IPS-18c (cell line): Measurements from ENCODE around the gene SIK3.
"Not testable (repeated sequence)": the region's sequence is repeated elsewhere in the genome, so short reads cannot be mapped to it uniquely, and the experiment has no call there.

Experiments
- H3K4me3 ChIP-seq: 2 replicates; pipeline ENCODE4 v1.7.0; 2013; ENCODE audit warnings: low read depth, mild to moderate bottlenecking, low read length, moderate library complexity; ENCODE audit not compliant: insufficient read depth
- H3K9me3 ChIP-seq: one replicate; pipeline ENCODE4 v1.6.1; 2013; ENCODE audit warnings: mild to moderate bottlenecking, low read length, moderate library complexity; ENCODE audit not compliant: control insufficient read depth, insufficient read depth

The SIK3 gene

DNA sequence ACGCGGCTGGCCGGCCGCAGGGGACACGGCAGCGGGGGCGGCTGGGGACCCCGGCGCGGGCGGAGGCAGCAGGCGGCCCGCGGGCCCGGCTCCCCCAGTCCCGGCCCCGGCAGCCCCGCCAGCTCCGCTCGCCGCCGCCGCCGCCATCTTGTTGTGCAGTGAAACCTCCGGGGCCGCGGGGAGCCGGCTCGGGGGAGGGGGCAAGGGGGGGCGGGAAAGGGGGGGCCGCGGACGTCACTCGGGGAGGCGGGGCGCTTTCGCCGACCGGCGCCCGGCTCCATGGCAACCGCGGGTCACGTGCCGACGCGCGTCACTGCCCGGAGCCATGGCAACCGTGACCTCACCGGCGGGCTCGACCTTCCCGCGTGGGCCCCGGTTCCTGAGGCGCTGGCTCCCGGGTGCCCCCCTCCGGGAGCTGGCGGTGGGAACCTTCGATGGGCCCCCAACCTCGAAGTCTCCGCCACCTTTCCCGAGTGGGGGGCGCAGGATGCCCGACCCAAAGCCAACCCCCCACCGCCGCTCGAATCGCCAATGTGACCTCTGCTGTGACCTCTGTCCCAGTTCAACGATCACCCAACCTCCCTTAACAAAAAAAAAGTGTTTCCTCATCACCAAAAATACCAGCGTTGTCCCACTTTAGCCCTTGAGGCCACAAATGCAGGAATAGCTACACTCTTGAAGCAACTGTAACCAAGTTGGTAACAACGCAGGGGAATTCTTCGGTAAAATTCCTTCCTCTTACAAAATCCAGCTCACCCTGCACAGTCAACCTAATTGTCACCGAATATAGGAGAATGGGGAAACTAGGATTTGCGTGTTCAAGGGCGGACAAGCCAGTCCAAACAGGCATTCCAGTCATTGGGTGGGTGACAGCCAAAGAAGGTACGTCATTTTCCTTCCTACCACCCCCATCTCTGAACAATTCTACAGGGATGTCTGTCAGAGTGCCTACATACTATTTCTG lies at the start of gene SIK3:
TSS of gene SIK3 (minus strand) at position 160 of the 964 bp plus-strand sequence. CDS start at position 147, 13 bp downstream.
- Histone ChIP-seq H3K4me3 (peak within 1 kb of the TSS; percentile 79), H3K9me3 (no peaks in the 10 kb centered on the region)

DNA sequence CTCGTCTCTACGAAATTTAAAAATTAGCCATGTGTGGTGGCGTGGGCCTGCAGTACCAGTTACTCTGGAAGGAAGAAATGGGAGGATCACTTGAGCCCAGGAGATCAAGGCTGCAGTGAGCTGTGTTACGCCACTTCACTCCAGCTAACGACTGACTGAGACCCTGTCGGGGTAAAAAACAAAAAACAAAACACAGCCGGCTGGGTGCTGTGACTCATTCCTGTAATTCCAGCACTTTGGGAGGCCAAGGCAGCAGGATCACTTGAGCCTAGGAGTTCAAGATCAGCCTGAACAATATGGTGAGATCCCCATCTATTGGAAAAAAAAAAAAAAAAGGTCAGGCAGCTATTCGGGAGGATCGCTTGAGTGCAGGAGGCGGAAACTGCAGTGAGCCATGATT lies 48.3 kb upstream of the SIK3 start:
- H3K9me3 ChIP-seq = no peaks in the 10 kb centered on the region
- no peak overlapping the region for H3K4me3 ChIP-seq

DNA sequence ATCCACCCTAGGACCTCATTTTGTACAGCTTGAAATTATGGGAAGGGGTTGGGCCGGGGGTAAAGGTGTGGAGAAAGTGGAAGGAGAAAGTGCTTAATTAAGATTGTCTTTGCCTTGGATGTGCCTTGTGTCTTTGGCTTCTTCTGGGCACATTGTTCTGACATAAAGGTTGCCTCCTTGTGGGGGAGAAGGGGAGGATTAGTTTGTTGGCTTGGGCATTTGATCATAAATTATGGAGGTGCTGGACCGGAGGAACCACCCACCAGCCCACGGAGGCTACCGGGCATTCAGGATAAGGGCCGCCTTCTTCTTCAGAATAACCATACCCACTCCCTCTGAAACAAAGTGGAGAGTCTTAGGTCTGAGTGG lies 47.1 kb upstream of the SIK3 start:
- peak overlapping the region; percentile 95 for H3K4me3 ChIP-seq

DNA sequence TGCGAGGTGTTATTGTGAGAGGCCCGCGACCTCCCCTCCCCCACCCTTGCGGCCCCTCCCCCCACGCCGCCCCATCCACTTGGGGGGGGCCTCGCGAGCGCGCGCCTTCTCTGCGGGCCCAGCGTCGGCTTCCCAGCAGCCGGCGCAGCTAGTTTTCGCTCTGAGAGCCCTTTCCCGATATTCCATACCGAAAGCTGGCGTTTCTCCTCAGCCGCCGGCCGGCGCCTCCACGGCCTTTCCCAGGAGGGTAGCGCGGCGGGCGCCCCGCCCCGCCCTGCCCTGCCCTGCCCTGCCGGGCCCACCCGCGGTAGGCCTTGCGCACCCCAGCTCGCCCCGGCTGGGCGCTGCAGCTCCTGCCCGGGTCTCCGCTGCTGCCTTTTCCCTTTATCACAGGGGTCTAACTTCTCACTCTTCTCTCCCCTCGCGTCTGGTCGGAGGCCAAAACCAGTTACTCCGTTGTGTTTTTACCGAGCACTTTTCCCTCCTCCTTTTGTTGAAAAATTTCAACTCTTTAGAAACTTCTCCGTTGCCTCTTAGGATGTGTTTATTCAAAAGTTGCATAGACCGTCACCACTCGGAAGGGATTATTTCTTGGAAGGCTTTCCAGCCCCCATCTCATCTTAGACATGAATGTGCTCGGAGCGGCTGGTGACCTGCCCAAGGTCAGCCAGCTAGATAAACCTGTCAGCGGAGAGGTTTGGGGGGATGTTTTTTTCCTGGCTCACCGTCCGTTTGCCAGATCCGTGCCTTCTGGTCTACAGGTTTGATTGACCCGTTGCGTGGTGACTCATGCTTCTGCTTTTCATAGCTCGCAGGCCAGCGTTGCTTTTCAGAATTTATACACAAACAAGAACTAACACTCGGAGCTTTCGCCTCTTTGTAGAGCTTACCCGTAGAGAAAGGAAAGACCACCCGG lies 46.5 kb upstream of the SIK3 start:
- Histone ChIP-seq H3K9me3 (no peaks in the 10 kb centered on the region), H3K4me3 (peak overlapping the region; percentile 95)

More for the DNA sequence above, 47.1 kb upstream of the SIK3 start:
- no peaks in the 10 kb centered on the region for H3K9me3 ChIP-seq

DNA sequence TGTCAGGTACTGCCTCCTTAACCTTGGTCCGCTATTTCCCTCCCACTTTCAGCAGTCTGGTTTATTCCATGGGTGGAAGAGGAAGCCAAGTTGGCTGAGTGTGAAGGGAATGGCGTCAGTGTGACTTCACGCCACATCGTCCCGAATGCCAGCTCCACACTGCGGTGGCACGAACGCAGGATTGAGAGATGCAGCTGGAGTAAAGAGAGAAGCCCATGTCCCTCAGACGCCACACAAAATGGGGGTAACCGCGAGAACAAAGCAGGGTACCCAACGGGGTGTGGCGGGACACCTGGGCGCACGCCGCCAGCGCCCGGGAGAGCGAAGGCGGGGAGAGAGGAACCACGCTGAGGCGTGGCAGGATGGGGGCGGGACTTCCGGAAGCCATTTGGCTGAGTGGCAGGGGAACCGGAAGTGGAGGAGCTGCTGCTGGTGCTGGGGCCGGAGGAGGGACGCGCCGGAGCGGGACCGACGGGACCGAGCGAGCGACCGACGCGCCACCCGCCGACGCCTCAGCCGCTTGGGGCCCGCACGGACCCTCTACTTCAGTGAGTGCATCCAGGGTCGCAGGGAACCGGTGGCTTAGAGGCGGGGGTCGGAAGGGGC lies 45.7 kb upstream of the SIK3 start, which contains the start of gene PAFAH1B2:
TSS of gene PAFAH1B2 (plus strand) at position 417 of the 606 bp plus-strand sequence. CDS start 8,161 bp downstream, outside the sequence.
- Histone ChIP-seq H3K4me3 (peak within 1 kb of the TSS; percentile 95), H3K9me3 (no peaks in the 10 kb centered on the region)

DNA sequence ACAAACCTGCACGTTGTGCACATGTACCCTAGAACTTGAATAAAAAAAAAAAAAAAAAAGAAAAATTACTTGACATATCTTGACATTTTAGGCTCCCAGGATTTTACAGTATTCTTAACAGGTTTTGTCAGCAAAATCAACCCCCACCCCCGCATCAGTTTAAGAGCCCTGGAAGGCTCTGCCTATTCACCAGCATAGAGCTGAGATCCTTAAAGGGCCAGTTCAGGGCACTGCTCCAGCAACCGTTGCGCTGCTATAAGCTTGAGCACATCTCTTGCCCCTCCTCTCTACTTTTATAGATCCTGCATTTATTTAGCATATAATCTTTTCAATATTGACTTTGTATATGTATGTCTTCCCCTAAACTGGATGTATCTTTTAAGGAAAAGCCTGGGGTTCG lies 45.2 kb upstream of the SIK3 start:
- Histone ChIP-seq H3K9me3 (no peaks in the 10 kb centered on the region), H3K4me3 (peak overlapping the region; percentile 95)

DNA sequence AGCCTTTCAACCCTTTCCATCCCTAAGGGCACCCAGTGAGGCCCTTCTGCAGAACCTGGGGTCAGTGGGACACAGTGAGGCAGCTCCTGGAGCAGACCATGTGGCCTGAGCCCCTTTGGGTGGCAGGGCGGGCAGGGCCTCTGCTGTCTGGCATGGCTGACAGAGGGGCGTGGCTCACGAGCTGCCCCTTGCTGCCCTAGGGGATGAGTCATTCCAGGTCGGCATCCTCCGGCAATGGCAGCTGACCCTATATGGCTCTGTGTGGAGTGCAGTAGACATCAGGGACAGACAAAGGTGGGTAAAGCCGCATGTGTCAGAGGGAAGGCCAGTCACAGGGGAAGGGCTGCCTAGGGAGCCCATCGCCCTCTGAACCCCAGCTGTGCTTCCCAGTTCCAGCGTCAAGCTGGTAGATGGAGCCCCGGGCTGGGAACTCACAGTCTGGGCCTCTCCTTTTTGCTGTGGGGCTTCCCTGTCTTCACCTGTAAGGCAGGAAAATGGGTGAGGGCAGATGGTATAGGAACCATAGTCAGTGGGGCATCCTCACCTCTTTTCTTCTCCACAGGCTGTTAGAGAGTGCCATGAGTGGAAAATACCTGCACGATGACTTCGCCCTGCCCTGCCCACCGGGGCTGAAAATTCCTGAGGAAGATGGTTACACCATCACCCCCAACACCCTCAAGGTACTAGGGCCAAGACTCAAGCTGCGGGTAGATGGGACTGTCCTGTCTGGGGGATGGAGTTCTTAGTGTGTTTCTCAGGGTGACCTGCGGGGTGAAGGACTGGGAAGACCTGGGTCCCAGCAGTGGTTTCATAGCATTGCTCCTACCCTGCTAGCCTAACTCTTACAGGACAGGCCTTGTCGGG lies 39.2 kb upstream of the SIK3 start:
- not testable (repeated sequence) for H3K4me3 ChIP-seq, H3K9me3 ChIP-seq

DNA sequence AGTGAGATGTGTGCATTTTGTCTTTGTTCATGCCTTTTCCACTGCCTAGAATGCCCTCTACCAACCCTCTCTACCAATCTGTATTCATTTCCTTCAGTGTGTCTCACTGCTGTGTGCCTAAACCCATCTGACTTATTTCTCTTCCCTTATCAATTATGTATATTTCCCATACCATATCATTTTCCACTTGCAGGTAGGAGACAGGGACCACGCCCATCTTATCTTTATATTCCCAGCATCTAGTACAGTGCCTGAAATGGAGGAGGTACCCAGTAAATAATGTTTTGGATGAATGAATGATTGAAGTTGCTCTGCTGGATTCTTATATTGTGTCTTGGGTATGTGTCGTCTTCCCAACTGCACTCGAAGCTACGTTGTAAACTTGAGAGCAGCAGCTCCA lies 36.8 kb upstream of the SIK3 start:
- not testable (repeated sequence) for H3K9me3 ChIP-seq

DNA sequence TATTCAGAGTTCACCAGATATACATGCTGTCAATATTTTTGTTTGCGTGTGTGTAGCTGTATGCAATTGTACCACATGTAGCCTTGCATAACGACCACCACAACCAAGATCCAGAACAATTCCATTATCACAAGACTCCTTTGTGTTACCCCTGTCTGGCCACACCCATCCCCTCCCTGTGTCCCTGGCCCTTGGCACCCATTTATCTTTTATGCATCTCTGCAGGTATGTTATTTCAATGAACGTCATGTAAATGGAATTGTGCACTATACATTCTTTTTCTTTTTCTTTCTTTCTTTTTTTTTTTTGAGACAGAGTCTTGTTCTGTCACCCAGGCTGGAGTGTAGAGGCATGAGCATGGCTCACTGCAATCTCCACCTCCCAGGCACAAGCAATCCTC lies 36.2 kb upstream of the SIK3 start:
- H3K4me3 ChIP-seq = no peak overlapping the region
- H3K9me3 ChIP-seq = no peaks in the 10 kb centered on the region

More for the DNA sequence above, 36.8 kb upstream of the SIK3 start:
- not testable (repeated sequence) for H3K4me3 ChIP-seq

DNA sequence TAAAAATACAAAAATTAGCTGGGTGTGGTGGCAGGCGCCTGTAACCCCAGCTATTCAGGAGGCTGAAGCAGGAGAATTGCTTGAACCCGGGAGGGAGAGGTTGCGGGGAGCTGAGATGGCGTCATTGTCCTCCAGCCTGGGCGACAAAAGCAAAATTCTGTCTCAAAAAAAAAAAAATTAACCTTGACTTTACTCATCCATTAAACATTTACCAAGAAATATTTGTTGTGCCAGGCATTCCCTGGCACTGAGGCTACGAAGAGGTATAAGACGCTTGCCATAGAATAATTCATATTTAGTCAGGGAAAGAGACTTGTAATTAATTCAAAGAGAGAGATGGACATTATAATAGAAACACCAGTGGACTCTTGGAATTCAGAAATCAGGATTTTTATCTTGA lies 32.7 kb upstream of the SIK3 start:
- no peak overlapping the region for H3K4me3 ChIP-seq

DNA sequence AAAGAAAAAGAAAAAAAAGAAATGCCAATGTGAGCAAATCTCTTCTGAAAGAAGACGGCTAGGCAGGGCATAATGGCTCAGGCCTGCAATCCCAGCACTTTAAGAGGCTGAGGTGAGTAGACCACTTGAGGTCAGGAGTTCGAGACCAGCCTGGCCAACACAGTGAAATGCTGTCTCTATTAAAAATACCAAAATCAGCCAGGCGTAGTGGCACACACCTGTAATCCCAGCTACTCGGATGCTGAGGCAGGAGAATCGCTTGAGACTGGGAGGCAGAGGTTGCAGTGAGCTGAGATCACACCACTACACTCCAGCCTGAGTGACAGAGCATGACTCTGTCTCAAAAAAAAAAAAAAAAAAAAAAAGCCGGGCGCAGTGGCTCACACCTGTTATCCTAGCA lies 32.2 kb upstream of the SIK3 start:
- H3K9me3 ChIP-seq, H3K4me3 ChIP-seq: not testable (repeated sequence)

More for the DNA sequence above, 32.7 kb upstream of the SIK3 start:
- no peaks in the 10 kb centered on the region for H3K9me3 ChIP-seq

DNA sequence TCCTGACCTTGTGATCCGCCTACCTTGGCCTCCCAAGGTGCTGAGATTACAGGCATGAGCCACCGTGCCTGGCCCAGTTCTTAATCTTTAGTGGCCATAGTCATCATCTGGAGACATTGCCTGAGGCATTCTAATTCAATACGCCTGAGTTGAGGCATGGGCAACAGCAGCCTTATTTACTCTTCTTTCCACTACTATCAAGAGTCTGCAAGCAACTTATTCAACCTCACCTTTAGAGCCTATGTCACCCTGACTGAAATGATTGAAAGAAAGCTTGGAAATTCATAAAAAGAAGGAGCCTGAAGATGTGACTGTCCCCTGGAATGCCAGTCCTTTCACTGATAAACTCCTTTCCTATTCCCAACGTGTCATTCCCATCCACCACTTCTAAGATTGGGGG lies 30.1 kb upstream of the SIK3 start:
- H3K4me3 ChIP-seq = no peak overlapping the region
- no peaks in the 10 kb centered on the region for H3K9me3 ChIP-seq

DNA sequence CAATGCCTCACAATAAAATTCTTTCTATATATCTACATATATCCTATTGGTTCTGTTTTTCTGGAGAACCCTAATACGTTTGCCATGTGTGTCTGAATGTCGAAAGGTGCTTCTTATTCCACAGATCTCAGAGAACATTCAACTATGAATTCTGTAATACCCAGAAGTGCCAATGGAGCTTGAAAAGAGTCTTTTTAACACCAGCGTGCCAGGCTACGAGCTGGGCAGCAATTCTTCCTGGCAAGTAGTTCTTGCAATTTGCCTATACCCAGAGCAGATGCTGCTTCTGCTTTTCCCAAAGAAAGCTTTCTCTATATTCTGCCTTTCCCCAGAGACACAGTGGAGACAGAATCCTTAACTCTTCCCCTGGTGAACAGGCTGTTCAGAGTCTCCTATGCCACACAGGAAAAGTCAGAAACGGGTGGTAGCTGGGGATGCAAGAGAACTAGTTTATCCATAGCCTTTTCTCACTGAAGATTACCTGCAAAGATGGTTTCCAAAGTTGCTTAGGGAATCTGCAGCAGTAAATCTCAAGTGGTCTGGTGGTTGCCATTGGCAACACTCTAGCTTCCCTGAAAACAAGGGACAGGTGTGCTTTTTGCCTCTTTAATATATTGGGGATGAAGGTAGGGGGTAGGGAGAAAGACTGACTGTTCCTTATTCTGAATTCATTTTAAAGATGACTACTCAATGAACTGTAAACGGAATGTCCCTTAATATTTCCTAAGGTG lies 29.1 kb upstream of the SIK3 start:
- no peaks in the 10 kb centered on the region for H3K9me3 ChIP-seq
- no peak overlapping the region for H3K4me3 ChIP-seq

DNA sequence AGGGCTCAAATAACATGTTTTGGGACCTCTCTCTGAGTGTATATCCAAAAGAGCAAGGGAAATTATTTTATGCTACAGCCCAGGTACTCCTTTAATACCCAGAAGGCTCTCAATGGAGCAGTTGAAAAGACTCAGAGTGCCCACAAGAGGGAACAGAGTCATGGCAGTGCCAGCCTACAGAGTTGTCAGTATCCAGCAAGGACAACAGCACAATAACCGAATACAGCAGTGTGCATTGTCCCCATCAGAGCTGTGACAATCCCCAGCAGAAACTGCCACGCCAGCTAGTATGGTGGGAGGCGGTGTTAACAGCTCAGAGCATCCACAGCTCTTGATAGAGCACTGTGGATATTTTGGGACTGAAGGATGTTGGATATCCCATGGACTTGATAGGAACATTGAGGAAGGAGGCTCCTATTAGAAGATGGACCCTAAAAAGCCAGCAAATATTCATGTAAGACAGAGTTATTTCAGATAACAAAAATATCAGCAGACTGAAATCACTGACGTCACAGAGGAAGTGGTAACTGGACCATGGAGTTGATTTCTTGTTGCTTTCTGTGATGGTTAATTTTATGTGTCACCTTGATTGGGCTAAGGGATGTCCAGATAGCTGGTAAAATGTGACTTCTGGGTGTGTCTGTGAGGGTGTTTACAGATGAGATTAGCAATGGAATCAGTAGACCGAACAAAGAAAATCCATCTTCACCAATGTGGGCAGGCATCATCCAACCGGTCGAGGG lies 28.2 kb upstream of the SIK3 start:
- Histone ChIP-seq H3K4me3 (no peak overlapping the region), H3K9me3 (no peaks in the 10 kb centered on the region)

DNA sequence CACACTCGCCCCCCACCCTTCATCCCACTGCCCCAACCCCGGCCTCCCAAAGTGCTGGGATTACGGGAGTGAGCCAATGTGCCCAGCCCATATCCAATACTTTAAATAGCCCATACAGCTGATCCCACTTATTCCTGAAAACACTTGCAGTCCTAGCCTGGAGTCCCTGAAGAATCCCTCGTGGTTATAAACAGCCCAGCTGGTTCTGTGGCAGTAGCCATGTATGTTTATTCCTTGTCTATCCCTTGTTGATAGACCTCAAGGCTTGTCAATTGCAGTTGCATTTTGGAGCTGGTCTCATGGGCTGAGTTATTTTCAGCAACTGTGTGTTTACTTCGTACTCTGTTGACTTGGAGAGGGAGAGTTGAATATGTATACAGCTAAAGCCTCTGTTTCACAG lies 24.3 kb upstream of the SIK3 start:
- Histone ChIP-seq H3K9me3 (peaks cover 2% of the 10 kb centered on the region), H3K4me3 (no peak overlapping the region)
